ENCODE results near the gene OR6Y1. TPM values are rescaled to one million over a fixed set of nuclear protein-coding genes. Genes with fewer than 3 reads are reported as not detected.

Gene OR6Y1
- total and polyA plus RNA-seq, 2 of the 8 experiments (the other 6 are each of a cell fraction or from before 2014, with no cell fraction given) = 0.07 TPM; not detected in 1

DNA sequence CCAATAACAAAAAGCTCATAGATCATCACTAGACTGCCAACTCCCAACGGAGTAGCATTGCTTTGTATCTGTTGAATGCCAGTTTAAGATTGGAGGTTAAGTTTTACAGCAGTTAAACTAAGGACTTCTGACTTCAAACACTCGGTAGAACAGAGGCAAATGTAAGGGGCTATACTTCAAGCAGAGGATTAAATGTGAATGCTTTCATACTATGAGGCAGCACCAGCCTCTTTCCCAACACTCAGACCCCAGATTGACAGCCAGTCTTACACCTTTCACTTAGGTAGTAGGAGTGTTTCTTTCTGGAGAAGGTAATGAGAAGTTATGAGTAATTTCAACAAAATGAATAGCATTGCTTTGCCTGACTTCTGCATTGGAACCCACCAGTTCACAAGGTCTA is 59.4 kb downstream of the OR6Y1 start (continued):
- no peak for TF ChIP-seq KDM5A (IDR thresholded peaks at IDR 0.05; ENCODE audit: low read length)
- TF ChIP-seq SUZ12 (IDR thresholded peaks at IDR 0.05; ENCODE audit: low read length) = no peak

Other genes with a start within 250 kb of the OR6Y1 start
- not detected in 2 replicates for gene CD1B, start 222.9 kb downstream of the OR6Y1 start, total RNA-seq (2021; fragmentation: NEBNext Ultra II Directional; extraction: Animal tissue kit (Norgen Biotek cat#: 25700))
- not detected in 2 replicates for gene CD1B, start 222.9 kb downstream of the OR6Y1 start, polyA plus RNA-seq (2011; rRNA removed)
- not detected in 2 replicates for gene CD1E, start 200.5 kb downstream of the OR6Y1 start, total RNA-seq (2021; fragmentation: NEBNext Ultra II Directional; extraction: Animal tissue kit (Norgen Biotek cat#: 25700))
- gene CD1E, start 200.5 kb downstream of the OR6Y1 start, polyA plus RNA-seq (2011; rRNA removed) = not detected in 2 replicates
- gene OR10T2, start 154.9 kb downstream of the OR6Y1 start, total RNA-seq (2021; fragmentation: NEBNext Ultra II Directional; extraction: Animal tissue kit (Norgen Biotek cat#: 25700)) = not detected in 2 replicates
- not detected in 2 replicates for gene OR10T2, start 154.9 kb downstream of the OR6Y1 start, polyA plus RNA-seq (2011; rRNA removed)
- gene OR10K2, start 128.2 kb downstream of the OR6Y1 start, total RNA-seq (2021; fragmentation: NEBNext Ultra II Directional; extraction: Animal tissue kit (Norgen Biotek cat#: 25700)) = not detected in 2 replicates
- gene OR10K2, start 128.2 kb downstream of the OR6Y1 start, polyA plus RNA-seq (2011; rRNA removed) = not detected in 2 replicates
- not detected in 2 replicates for gene OR10K1, start 92.6 kb downstream of the OR6Y1 start, total RNA-seq (2021; fragmentation: NEBNext Ultra II Directional; extraction: Animal tissue kit (Norgen Biotek cat#: 25700))
- not detected in 2 replicates for gene OR10K1, start 92.6 kb downstream of the OR6Y1 start, polyA plus RNA-seq (2011; rRNA removed)
- gene OR10R2, start 82.2 kb downstream of the OR6Y1 start, total RNA-seq (2021; fragmentation: NEBNext Ultra II Directional; extraction: Animal tissue kit (Norgen Biotek cat#: 25700)) = not detected in 2 replicates
- gene OR10R2, start 82.2 kb downstream of the OR6Y1 start, polyA plus RNA-seq (2011; rRNA removed) = not detected in 2 replicates
- not detected in 2 replicates for gene OR6P1, start 16.2 kb upstream of the OR6Y1 start, total RNA-seq (2021; fragmentation: NEBNext Ultra II Directional; extraction: Animal tissue kit (Norgen Biotek cat#: 25700))
- not detected in 2 replicates for gene OR6P1, start 16.2 kb upstream of the OR6Y1 start, polyA plus RNA-seq (2011; rRNA removed)
- not detected in 2 replicates for gene OR10X1, start 25.5 kb upstream of the OR6Y1 start, total RNA-seq (2021; fragmentation: NEBNext Ultra II Directional; extraction: Animal tissue kit (Norgen Biotek cat#: 25700))
- not detected in 2 replicates for gene OR10X1, start 25.5 kb upstream of the OR6Y1 start, polyA plus RNA-seq (2011; rRNA removed)
- gene OR10Z1, start 50.9 kb upstream of the OR6Y1 start, total RNA-seq (2021; fragmentation: NEBNext Ultra II Directional; extraction: Animal tissue kit (Norgen Biotek cat#: 25700)) = not detected in 2 replicates
- gene OR10Z1, start 50.9 kb upstream of the OR6Y1 start, polyA plus RNA-seq (2011; rRNA removed) = not detected in 2 replicates
- not detected in 2 replicates for gene SPTA1, start 132.3 kb upstream of the OR6Y1 start, total RNA-seq (2021; fragmentation: NEBNext Ultra II Directional; extraction: Animal tissue kit (Norgen Biotek cat#: 25700))
- gene SPTA1, start 132.3 kb upstream of the OR6Y1 start, polyA plus RNA-seq (2011; rRNA removed) = not detected in 2 replicates
- not detected in 2 replicates for gene OR6K2, start 146.2 kb upstream of the OR6Y1 start, total RNA-seq (2021; fragmentation: NEBNext Ultra II Directional; extraction: Animal tissue kit (Norgen Biotek cat#: 25700))
- gene OR6K2, start 146.2 kb upstream of the OR6Y1 start, polyA plus RNA-seq (2011; rRNA removed) = not detected in 2 replicates
- not detected in 2 replicates for gene OR6K3, start 166.3 kb upstream of the OR6Y1 start, total RNA-seq (2021; fragmentation: NEBNext Ultra II Directional; extraction: Animal tissue kit (Norgen Biotek cat#: 25700))
- gene OR6K3, start 166.3 kb upstream of the OR6Y1 start, polyA plus RNA-seq (2011; rRNA removed) = not detected in 2 replicates
- not detected in 2 replicates for gene OR6K6, start 200.3 kb upstream of the OR6Y1 start, total RNA-seq (2021; fragmentation: NEBNext Ultra II Directional; extraction: Animal tissue kit (Norgen Biotek cat#: 25700))
- not detected in 2 replicates for gene OR6K6, start 200.3 kb upstream of the OR6Y1 start, polyA plus RNA-seq (2011; rRNA removed)
- not detected in 2 replicates for gene OR6N1, start 217.8 kb upstream of the OR6Y1 start, total RNA-seq (2021; fragmentation: NEBNext Ultra II Directional; extraction: Animal tissue kit (Norgen Biotek cat#: 25700))
- gene OR6N1, start 217.8 kb upstream of the OR6Y1 start, polyA plus RNA-seq (2011; rRNA removed) = not detected in 2 replicates
- gene OR6N2, start 226.8 kb upstream of the OR6Y1 start, total RNA-seq (2021; fragmentation: NEBNext Ultra II Directional; extraction: Animal tissue kit (Norgen Biotek cat#: 25700)) = not detected in 2 replicates
- not detected in 2 replicates for gene OR6N2, start 226.8 kb upstream of the OR6Y1 start, polyA plus RNA-seq (2011; rRNA removed)